Upper lobe of left lung (tissue), 6 donors: ENCODE data around the gene ANKRD24. TPM values are rescaled to one million over a fixed set of nuclear protein-coding genes. Genes with fewer than 3 reads are reported as not detected.

ENCODE experiments used
- ATAC-seq, 2 donors: fragments of 200-7000 bp; cut with Tn5 transposase; one replicate each; pipeline ENCODE4 v1.9.1; 2022; ENCODE audit warnings: mild to moderate bottlenecking in 2 of 2, moderate library complexity in 2 of 2; ENCODE audit not compliant: low FRiP score in 2 of 2
- DNase-seq, 2 donors: peaks; one replicate each; pipeline ENCODE4 v3.0.0-alpha.2; 2019 to 2020
- H3K27ac ChIP-seq, 4 donors: fragments of 200-600 bp; sonication (generic); one replicate each; pipeline ENCODE4 v1.5.1; 2016 to 2019
- H3K27me3 ChIP-seq, 4 donors: fragments of 200-600 bp; sonication (generic); one replicate each; pipeline ENCODE4 v1.5.1; 2017 to 2019
- H3K36me3 ChIP-seq, 4 donors: fragments of 200-600 bp; sonication (generic); one replicate each; pipeline ENCODE4 v1.5.1; 2016 to 2019
- H3K4me1 ChIP-seq, 4 donors: fragments of 200-600 bp; sonication (generic); one replicate each; pipeline ENCODE4 v1.5.1; 2018 to 2019
- H3K4me3 ChIP-seq, 4 donors: fragments of 200-600 bp; sonication (generic); one replicate each; pipeline ENCODE4 v1.5.1; 2017 to 2019; ENCODE audit warnings: mild to moderate bottlenecking in 2 of 4, moderate library complexity in 1 of 4
- H3K9me3 ChIP-seq, 4 donors: fragments of 200-600 bp; sonication (generic); one replicate each; pipeline ENCODE4 v1.5.1; 2018 to 2019
- CTCF ChIP-seq, 6 experiments: fragments of 450-650 bp in 4 of 6; fragments of 200-600 bp in 2 of 6; sonication (generic) in 2 of 6; IDR thresholded peaks; one replicate each; pipeline ENCODE4 v1.5.1; 2016 to 2019; ENCODE audit warnings: antibody characterized with exemption in 6 of 6
- EP300 ChIP-seq, 4 donors: sonication (generic); formaldehyde crosslinking; IDR thresholded peaks; one replicate each; pipeline ENCODE4 v1.5.1; 2017; ENCODE audit warnings: antibody characterized with exemption in 4 of 4, control low read depth in 2 of 4
- POLR2A ChIP-seq, 4 donors: fragments of 450-650 bp; IDR thresholded peaks; one replicate each; pipeline ENCODE4 v1.5.1; 2016 to 2017; ENCODE audit warnings: antibody characterized with exemption in 4 of 4, mild to moderate bottlenecking in 2 of 4
- POLR2AphosphoS5 ChIP-seq, 2 donors: sonication (generic); formaldehyde crosslinking; IDR thresholded peaks; one replicate each; pipeline ENCODE4 v1.5.1; 2017; ENCODE audit warnings: antibody characterized with exemption in 2 of 2
- WGBS, 2 donors: methylation state at CpG; one replicate each; pipeline ENCODE4 v1.1.5; 2017 to 2018; 5-methylcytosine and 5-hydroxymethylcytosine counted together
- total RNA-seq, 6 donors: library from RNA; depleted of rRNA in 4 of 6; stranded (reverse); fragments of >200 nt in 4 of 6; gene quantifications; one replicate each; pipeline versions ENCODE4 v1.1.0 to v1.2.1, GENCODE V29; 2016 to 2021
- donor health status: DM: no; HTN: no; CAD: no; lungs with moderate emphysema.
- donor health status: DM: no; HTN: yes; CAD: no; lungs with severe emphysema.

ANKRD24 gene
- total RNA-seq, 6 donors from 2014 or later: 0.46 to 10.5 (median 1.3) TPM

GRCh38 chr19:4266253-4267000, 83.9 kb downstream of the ANKRD24 start:
- no peaks in the 10 kb centered on the region for H3K9me3 ChIP-seq
- WGBS, 2 donors: 88 to 95% methylated on average over 18 of the region's 18 CpGs
- H3K4me1 ChIP-seq: no peaks in the 10 kb centered on the region
- ATAC-seq: no peak
- TF ChIP-seq POLR2A (IDR thresholded peaks at IDR 0.05) (no peak), POLR2AphosphoS5 (IDR thresholded peaks at IDR 0.05) (no peak), EP300 (IDR thresholded peaks at IDR 0.05) (no peak), CTCF (IDR thresholded peaks at IDR 0.05) (no peak)
- H3K27ac ChIP-seq: no peak overlapping the region
- no peaks in the 10 kb centered on the region for H3K27me3 ChIP-seq
- H3K4me3 ChIP-seq: no peak overlapping the region
- DNase-seq: no peak
- H3K36me3 ChIP-seq: peaks cover 26 to 86% (median 60%) of the 10 kb centered on the region in 4 donors

GRCh38 chr19:4267101-4267900, 84.8 kb downstream of the ANKRD24 start:
- DNase-seq: peak; percentile 37 to 83
- H3K4me1 ChIP-seq: no peaks in the 10 kb centered on the region
- ATAC-seq: peak; percentile 67 to 81
- TF ChIP-seq POLR2A (IDR thresholded peaks at IDR 0.05) (no peak), EP300 (IDR thresholded peaks at IDR 0.05) (no peak), CTCF (IDR thresholded peaks at IDR 0.05) (peak; percentile 40 to 90 (median 73))
- H3K4me3 ChIP-seq: no peak overlapping the region
- 45 to 52% methylated on average over 15 to 21 of the region's 21 CpGs for WGBS, 2 donors
- H3K36me3 ChIP-seq: peaks cover 22 to 84% (median 54%) of the 10 kb centered on the region in 4 donors
- H3K9me3 ChIP-seq: no peaks in the 10 kb centered on the region
- H3K27ac ChIP-seq: no peak overlapping the region
- H3K27me3 ChIP-seq: no peaks in the 10 kb centered on the region

- no peak for ATAC-seq
- H3K36me3 ChIP-seq: peaks cover 17 to 75% (median 47%) of the 10 kb centered on the region in 4 donors
Measured at GRCh38 chr19:4267901-4268815, 85.7 kb downstream of the ANKRD24 start.

More at GRCh38 chr19:4267901-4268815, 85.7 kb downstream of the ANKRD24 start:
- DNase-seq: no peak
- Histone ChIP-seq H3K27me3 (no peaks in the 10 kb centered on the region), H3K27ac (no peak overlapping the region), H3K9me3 (no peaks in the 10 kb centered on the region), H3K4me1 (no peaks in the 10 kb centered on the region), H3K4me3 (no peak overlapping the region)
- WGBS, 2 donors: 89 to 91% methylated on average over 23 to 27 of the region's 30 CpGs
- TF ChIP-seq CTCF (IDR thresholded peaks at IDR 0.05) (no peak), POLR2A (IDR thresholded peaks at IDR 0.05) (no peak), POLR2AphosphoS5 (IDR thresholded peaks at IDR 0.05) (no peak), EP300 (IDR thresholded peaks at IDR 0.05) (no peak)
